ENCODE data around the gene GDPD3. TPM values are rescaled to one million over a fixed set of nuclear protein-coding genes. Genes with fewer than 3 reads are reported as not detected.

Gene GDPD3
- total and polyA plus RNA-seq, 10 of the 15 experiments (the other 5 are each of a cell fraction or from before 2014, with no cell fraction given) = 0.29 to 3.3 (median 0.97) TPM

GRCh38 chr16:30157214-30157613 is 43.9 kb upstream of the GDPD3 start:
- whole genome bisulfite sequencing (ENCODE audit: insufficient coverage, insufficient replicate concordance, low lambda C conversion rate, missing lambda C conversion rate) = 12% methylated on average over 1 of the region's 1 CpG
- RAD21 ChIA-PET (ENCODE audit: unreplicated experiment) = interaction anchor here (1.0 kb wide), 1 partner anchor 65 kb away, joined by 3 read pairs; no protein-coding TSS in a partner anchor
- Histone ChIP-seq H3K9me3 (replicated peaks; ENCODE audit: control insufficient read depth, insufficient read depth, low read length) (no peaks in the 10 kb centered on the region), H3K27ac (ENCODE audit: control insufficient read depth, insufficient read depth) (no peak overlapping the region), H3K4me2 (ENCODE audit: control insufficient read depth, insufficient read depth) (no peak overlapping the region), H3K4me3 (no peak overlapping the region), H2AFZ (ENCODE audit: control insufficient read depth, low read depth, low read length) (no peak overlapping the region), H3K79me2 (ENCODE audit: control insufficient read depth, insufficient read depth, low read length) (no peaks in the 10 kb centered on the region), H3K36me3 (ENCODE audit: control insufficient read depth in 2 of 2, insufficient read depth in 2 of 2, low read length in 1 of 2) (no peaks in the 10 kb centered on the region), H3K27me3 (replicated peaks in 1 of 2; ENCODE audit: control insufficient read depth in 2 of 2, insufficient read depth in 2 of 2, low read length in 1 of 2) (no peaks in the 10 kb centered on the region), H3K4me1 (ENCODE audit: control insufficient read depth, insufficient read depth, low read length) (no peaks in the 10 kb centered on the region; the same call in 1 of the 2 replicates), H3K9ac (ENCODE audit: control insufficient read depth, insufficient read depth, low read length) (no peak overlapping the region), H4K20me1 (ENCODE audit: control insufficient read depth, insufficient read depth) (no peaks in the 10 kb centered on the region)
- CTCF ChIA-PET = interaction anchor here (0.6 to 1.9 kb wide), 3 partner anchors 18 to 215 kb away, joined by 3 to 7 read pairs (median 3); partner anchors contain the start of gene TBX6
- in situ Hi-C loops (cut with MboI) = no loop called here
- no peak for TF ChIP-seq FOXK2 (IDR thresholded peaks at IDR 0.05)
- no peak for TF ChIP-seq NBN (IDR thresholded peaks at IDR 0.05)
- TF ChIP-seq BCL11A (IDR thresholded peaks at IDR 0.05; ENCODE audit: low read depth, low read length) = no peak
- no peak for TF ChIP-seq BCL3 (IDR thresholded peaks at IDR 0.05; ENCODE audit: borderline replicate concordance, insufficient read depth, low read depth, low read length, poor library complexity, severe bottlenecking)
- TF ChIP-seq RELB (IDR thresholded peaks at IDR 0.05; ENCODE audit: low read depth) = no peak
- no peak for TF ChIP-seq EP300 (IDR thresholded peaks at IDR 0.05; ENCODE audit: borderline replicate concordance in 1 of 2, control insufficient read depth in 1 of 2, low read depth in 2 of 2, low read length in 2 of 2)
- TF ChIP-seq LARP7 (IDR thresholded peaks at IDR 0.05) = no peak
- no peak for TF ChIP-seq ZNF384 (IDR thresholded peaks at IDR 0.05; ENCODE audit: borderline replicate concordance, low read depth, low read length)
- BruUV-seq (replicated peaks) = no TSS peak
- POLR2A ChIA-PET = no interaction called here
- SMC1A ChIA-PET (ENCODE audit: uncharacterized antibody, unreplicated experiment) = no interaction called here
- no peak for FAIRE-seq
- no peak for ATAC-seq
- DNase-seq (ENCODE audit: low read depth, low spot score) = no peak
- intact Hi-C loops (cut with micrococcal nuclease; ENCODE audit: unreplicated experiment) = no loop called here
